Right lobe of liver (tissue), 6 donors: Measurements from ENCODE around the gene ACOT11. TPM values are rescaled to one million over a fixed set of nuclear protein-coding genes. Genes with fewer than 3 reads are reported as not detected.

Experiments used
- ATAC-seq, 4 donors: fragments of 200-7000 bp; cut with Tn5 transposase; one replicate each; pipeline ENCODE4 v1.9.1; 2020; ENCODE audit warnings: mild to moderate bottlenecking in 4 of 4, moderate library complexity in 4 of 4
- DNase-seq, 3 donors: peaks; one replicate each; pipeline ENCODE4 v3.0.0-alpha.2; 2020
- H3K27ac ChIP-seq, 3 donors: fragments of 200-600 bp; one replicate each; pipeline ENCODE4 v1.8.0; 2022
- H3K27me3 ChIP-seq, 2 donors: fragments of 200-600 bp; one replicate each; pipeline ENCODE4 v1.8.0; 2022
- H3K36me3 ChIP-seq, 4 donors: fragments of 200-600 bp; sonication (generic) in 1 of 4; one replicate each; pipeline versions ENCODE4 v1.5.1 to v1.8.0; 2017 to 2022; ENCODE audit warnings: control low read depth in 1 of 4
- H3K4me1 ChIP-seq, 4 donors: fragments of 200-600 bp; sonication (generic) in 1 of 4; one replicate each; pipeline versions ENCODE4 v1.5.1 to v1.8.0; 2017 to 2022; ENCODE audit warnings: control low read depth in 1 of 4
- H3K4me3 ChIP-seq, 3 donors: fragments of 200-600 bp; one replicate each; pipeline ENCODE4 v1.8.0; 2022
- H3K9me3 ChIP-seq, 4 donors: fragments of 200-600 bp; sonication (generic) in 1 of 4; one replicate each; pipeline versions ENCODE4 v1.5.1 to v1.8.0; 2017 to 2022; ENCODE audit warnings: control low read depth in 1 of 4
- CTCF ChIP-seq, 4 donors: fragments of 200-600 bp in 3 of 4; fragments of 450-650 bp in 1 of 4; IDR thresholded peaks; one replicate each; pipeline versions ENCODE4 v1.5.1 to v1.8.0; 2016 to 2022; ENCODE audit warnings: antibody characterized with exemption in 4 of 4, mild to moderate bottlenecking in 2 of 4
- POLR2A ChIP-seq: fragments of 450-650 bp; IDR thresholded peaks from one replicate; pipeline ENCODE4 v1.6.1; 2017; ENCODE audit warnings: antibody characterized with exemption, mild to moderate bottlenecking
- WGBS: methylation state at CpG from one replicate; pipeline ENCODE4 v1.1.6; 2018; ENCODE audit warnings: low coverage, low lambda C conversion rate; ENCODE audit not compliant: insufficient coverage; ENCODE audit errors: missing lambda C conversion rate; 5-methylcytosine and 5-hydroxymethylcytosine counted together
- intact Hi-C, 2 donors: fragments of 100-400 bp; cut with DNase I; formaldehyde crosslinking; loops; one replicate each; pipeline versions ENCODE4 v1.11.2 to v1.14.1; 2022
- total RNA-seq, 6 experiments: library from RNA; depleted of rRNA in 2 of 6; stranded (reverse); fragments of >200 nt in 2 of 6; fragmentation: NEBNext Ultra II Directional in 3 of 6; extraction: Animal tissue kit (Norgen Biotek cat#: 25700) in 3 of 6; gene quantifications; one replicate each; pipeline versions ENCODE4 v1.1.0 to v1.2.4, GENCODE V29; 2016 to 2023
- donor health status: DM: no; HTN: yes; CAD: no.
- donor health status: DM: no; HTN: no; CAD: no.
- donor health status: DM: no; HTN: no; CAD: no.
- donor health status: DM: no; HTN: yes; CAD: no.
- donor health status: DM: no; HTN: yes; CAD: no.

ACOT11 gene
- total RNA-seq, 6 experiments from 2014 or later: 0.50 to 1.3 (median 0.84) TPM

GRCh38 chr1:54542120-54542961 is 5.7 kb upstream of the ACOT11 start:
- DNase-seq: peak; percentile 57 to 72 (median 71)

GRCh38 chr1:54542962-54543539 is 5.0 kb upstream of the ACOT11 start:
- Histone ChIP-seq H3K4me1 (peaks cover 0 to 13% (median 0%) of the 10 kb centered on the region in 4 donors), H3K27ac (no peak overlapping the region), H3K9me3 (no peaks in the 10 kb centered on the region), H3K36me3 (no peaks in the 10 kb centered on the region), H3K4me3 (peak overlapping the region in 2 of 3 donors; percentile 31 to 55), H3K27me3 (no peaks in the 10 kb centered on the region)
- no peak for ATAC-seq
- TF ChIP-seq POLR2A: no peak
- no peak for TF ChIP-seq CTCF (IDR thresholded peaks at IDR 0.05)
- intact Hi-C loops: no loop called here
- DNase-seq: no peak
- WGBS: 49% methylated on average over 9 of the region's 12 CpGs

More at GRCh38 chr1:54542120-54542961, 5.7 kb upstream of the ACOT11 start:
- Histone ChIP-seq H3K4me1 (peaks cover 0 to 13% (median 0%) of the 10 kb centered on the region in 4 donors), H3K27me3 (no peaks in the 10 kb centered on the region), H3K4me3 (peak overlapping the region; percentile 31 to 55 (median 44)), H3K9me3 (no peaks in the 10 kb centered on the region), H3K36me3 (no peaks in the 10 kb centered on the region), H3K27ac (no peak overlapping the region)
- intact Hi-C loops: no loop called here
- 22% methylated on average over 10 of the region's 61 CpGs for WGBS
- ATAC-seq: peak; percentile 92 to 93 (median 92)
- TF ChIP-seq POLR2A: no peak
- peak in 1 of 4 donors; percentile 25 for TF ChIP-seq CTCF (IDR thresholded peaks at IDR 0.05)

GRCh38 chr1:54543729-54544496 is 4.1 kb upstream of the ACOT11 start:
- Histone ChIP-seq H3K36me3 (no peaks in the 10 kb centered on the region), H3K27ac (no peak overlapping the region), H3K27me3 (no peaks in the 10 kb centered on the region), H3K4me3 (no peak overlapping the region), H3K4me1 (peaks cover 0 to 13% (median 0%) of the 10 kb centered on the region in 4 donors), H3K9me3 (no peaks in the 10 kb centered on the region)
- WGBS: 80% methylated on average over 6 of the region's 13 CpGs
- intact Hi-C loops: no loop called here
- ATAC-seq (no peak), DNase-seq (no peak)
- TF ChIP-seq CTCF (IDR thresholded peaks at IDR 0.05): no peak
- no peak for TF ChIP-seq POLR2A

- DNase-seq (peak in 1 of 3 donors; percentile 17), ATAC-seq (no peak)
- Histone ChIP-seq H3K36me3 (no peaks in the 10 kb centered on the region), H3K27ac (no peak overlapping the region), H3K27me3 (no peaks in the 10 kb centered on the region), H3K4me1 (peaks cover 0 to 13% (median 0%) of the 10 kb centered on the region in 4 donors), H3K9me3 (no peaks in the 10 kb centered on the region), H3K4me3 (no peak overlapping the region)
- TF ChIP-seq POLR2A (no peak), CTCF (IDR thresholded peaks at IDR 0.05) (no peak)
- 83% methylated on average over 8 of the region's 11 CpGs for WGBS
- intact Hi-C loops: no loop called here
Observed at GRCh38 chr1:54545916-54546635, 2.0 kb upstream of the ACOT11 start.
